ENCODE data around the gene HBA1. TPM values are rescaled to one million over a fixed set of nuclear protein-coding genes. Genes with fewer than 3 reads are reported as not detected.

Gene HBA1
- total RNA-seq, 4 donors from 2014 or later, result 48.4 to 135 (median 81.6) TPM; not detected in 1

- H3K36me3 ChIP-seq, result peaks cover 0 to 100% (median 17%) of the 10 kb centered on the region in 3 donors
Measured at GRCh38 chr16:220021-220420, 43.5 kb downstream of the HBA1 start.

More at GRCh38 chr16:220021-220420, 43.5 kb downstream of the HBA1 start:
- Histone ChIP-seq H3K27ac (no peak overlapping the region), H3K27me3 (no peaks in the 10 kb centered on the region), H3K9me3 (no peaks in the 10 kb centered on the region), H3K4me3 (no peak overlapping the region), H3K4me1 (no peaks in the 10 kb centered on the region)
- 64 to 72% methylated on average over 4 of the region's 4 CpGs for WGBS, 2 donors
- TF ChIP-seq CTCF (IDR thresholded peaks at IDR 0.05) (no peak), EP300 (IDR thresholded peaks at IDR 0.05) (no peak), POLR2A (IDR thresholded peaks at IDR 0.05) (no peak)
- DNase-seq (ENCODE audit: low spot score in 2 of 2), result no peak

Small RNAs within 50 kb of the gene (small RNA-seq; reads per million reads assigned to genes)
- not detected for gene RF00019

Other genes starting within 250 kb of the HBA1 start
- gene POLR3K, start 123.1 kb upstream of the HBA1 start, total RNA-seq, result 1 to 10 TPM in 3 of 4 donors, under 1 TPM in 1; 0.66 to 8.6 (median 3.1) TPM
- gene SNRNP25, start 122.9 kb upstream of the HBA1 start, total RNA-seq, result 10 to 100 TPM in 3 of 4 donors, 1 to 10 TPM in 1; 9.3 to 21.6 (median 15.7) TPM
- gene RHBDF1, start 104.0 kb upstream of the HBA1 start, total RNA-seq, result 100 to 1,000 TPM in 3 of 4 donors, 10 to 100 TPM in 1; 92.7 to 157 (median 137) TPM
- gene MPG, start 98.5 kb upstream of the HBA1 start, total RNA-seq, result 100 to 1,000 TPM in 2 of 4 donors, 10 to 100 TPM in 2; 74.3 to 190 (median 115) TPM
- 10 to 100 TPM; 32.1 to 40.8 (median 36.7) TPM for gene NPRL3, start 38.0 kb upstream of the HBA1 start, total RNA-seq
- not detected for gene HBZ, start 24.0 kb upstream of the HBA1 start, total RNA-seq
- gene HBM, start 10.7 kb upstream of the HBA1 start, total RNA-seq, result 1 to 10 TPM in 1 of 4 donors, not detected in 3; 3.3 TPM
- gene HBA2, start 3.8 kb upstream of the HBA1 start, total RNA-seq, result 100 to 1,000 TPM in 2 of 4 donors, 10 to 100 TPM in 2; 10.1 to 495 (median 102) TPM
- gene HBQ1, start 3.8 kb downstream of the HBA1 start, total RNA-seq, result not detected
- 100 to 1,000 TPM; 109 to 180 (median 123) TPM for gene LUC7L, start 52.8 kb downstream of the HBA1 start, total RNA-seq
- 100 to 1,000 TPM in 2 of 4 donors, 10 to 100 TPM in 2; 73.5 to 192 (median 99.0) TPM for gene FAM234A, start 58.1 kb downstream of the HBA1 start, total RNA-seq
- 10 to 100 TPM; 20.8 to 59.0 (median 29.7) TPM for gene RGS11, start 99.3 kb downstream of the HBA1 start, total RNA-seq
- gene ARHGDIG, start 103.9 kb downstream of the HBA1 start, total RNA-seq, result not detected
- gene PDIA2, start 106.5 kb downstream of the HBA1 start, total RNA-seq, result 1 to 10 TPM; 3.3 to 8.8 (median 3.7) TPM
- 10 to 100 TPM; 23.4 to 37.1 (median 25.0) TPM for gene AXIN1, start 176.0 kb downstream of the HBA1 start, total RNA-seq
- gene MRPL28, start 193.9 kb downstream of the HBA1 start, total RNA-seq, result 10 to 100 TPM; 45.1 to 79.5 (median 65.3) TPM
- gene PGAP6, start 205.3 kb downstream of the HBA1 start, total RNA-seq, result 10 to 100 TPM; 22.7 to 69.3 (median 36.7) TPM
- gene NME4, start 220.5 kb downstream of the HBA1 start, total RNA-seq, result 10 to 100 TPM; 26.7 to 99.6 (median 47.8) TPM
- gene DECR2, start 225.2 kb downstream of the HBA1 start, total RNA-seq, result 10 to 100 TPM; 20.3 to 68.4 (median 33.6) TPM
- gene RAB11FIP3, start 249.0 kb downstream of the HBA1 start, total RNA-seq, result 100 to 1,000 TPM in 1 of 4 donors, 10 to 100 TPM in 3; 30.2 to 128 (median 54.6) TPM

All from tibial nerve (tissue), 4 donors.